ENCODE measurements around the gene FAM193A.

GRCh38 chr4:2647403-2648158 lies 111.1 kb downstream of the FAM193A start:
- TF ChIP-seq EP300 (IDR thresholded peaks at IDR 0.05; ENCODE audit: borderline replicate concordance in 1 of 2, low read depth in 1 of 2, low read length in 1 of 2) (no peak), CTCF (IDR thresholded peaks at IDR 0.05) (no peak), TCF12 (IDR thresholded peaks at IDR 0.05) (no peak), FOXJ3 (CRISPR knock-in tag; IDR thresholded peaks at IDR 0.05) (no peak), POLR2AphosphoS5 (IDR thresholded peaks at IDR 0.05; ENCODE audit: low read depth, low read length) (no peak), MAX (IDR thresholded peaks at IDR 0.05; ENCODE audit: low read depth) (no peak)

Data from SK-N-SH (cell line).